GM12872 (cell line): Measurements from ENCODE around the gene USP8.

ENCODE experiments used
- TF ChIP-seq, protein P1 (sequence below): IDR thresholded peaks from 3 replicates; pipeline ENCODE4 v1.5.1; 2011; ENCODE audit warnings: low read depth, mild to moderate bottlenecking, low read length, moderate library complexity; ENCODE audit not compliant: insufficient read depth

USP8 gene

DNA sequence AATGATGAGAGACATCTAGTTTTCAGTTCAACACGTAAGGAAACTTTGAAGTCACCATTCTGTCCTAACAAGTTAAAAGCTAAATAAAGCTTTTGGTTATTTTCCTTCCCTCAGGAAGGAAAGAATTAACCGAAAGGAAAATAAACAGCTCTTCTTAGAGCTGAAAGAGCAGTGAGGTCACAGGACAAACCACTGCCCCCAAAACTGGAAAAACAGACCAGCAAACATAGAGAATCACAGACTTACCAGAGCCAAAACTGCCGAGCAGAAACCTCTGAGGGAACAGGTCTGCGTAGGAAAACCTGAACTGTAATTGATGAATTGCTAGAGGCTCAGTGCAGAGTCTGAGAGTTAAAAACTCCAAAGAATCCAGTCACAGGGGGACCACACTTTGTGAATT lies 107.6 kb downstream of the USP8 start:
- TF ChIP-seq, protein P1, sequence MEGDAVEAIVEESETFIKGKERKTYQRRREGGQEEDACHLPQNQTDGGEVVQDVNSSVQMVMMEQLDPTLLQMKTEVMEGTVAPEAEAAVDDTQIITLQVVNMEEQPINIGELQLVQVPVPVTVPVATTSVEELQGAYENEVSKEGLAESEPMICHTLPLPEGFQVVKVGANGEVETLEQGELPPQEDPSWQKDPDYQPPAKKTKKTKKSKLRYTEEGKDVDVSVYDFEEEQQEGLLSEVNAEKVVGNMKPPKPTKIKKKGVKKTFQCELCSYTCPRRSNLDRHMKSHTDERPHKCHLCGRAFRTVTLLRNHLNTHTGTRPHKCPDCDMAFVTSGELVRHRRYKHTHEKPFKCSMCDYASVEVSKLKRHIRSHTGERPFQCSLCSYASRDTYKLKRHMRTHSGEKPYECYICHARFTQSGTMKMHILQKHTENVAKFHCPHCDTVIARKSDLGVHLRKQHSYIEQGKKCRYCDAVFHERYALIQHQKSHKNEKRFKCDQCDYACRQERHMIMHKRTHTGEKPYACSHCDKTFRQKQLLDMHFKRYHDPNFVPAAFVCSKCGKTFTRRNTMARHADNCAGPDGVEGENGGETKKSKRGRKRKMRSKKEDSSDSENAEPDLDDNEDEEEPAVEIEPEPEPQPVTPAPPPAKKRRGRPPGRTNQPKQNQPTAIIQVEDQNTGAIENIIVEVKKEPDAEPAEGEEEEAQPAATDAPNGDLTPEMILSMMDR: no peak

DNA sequence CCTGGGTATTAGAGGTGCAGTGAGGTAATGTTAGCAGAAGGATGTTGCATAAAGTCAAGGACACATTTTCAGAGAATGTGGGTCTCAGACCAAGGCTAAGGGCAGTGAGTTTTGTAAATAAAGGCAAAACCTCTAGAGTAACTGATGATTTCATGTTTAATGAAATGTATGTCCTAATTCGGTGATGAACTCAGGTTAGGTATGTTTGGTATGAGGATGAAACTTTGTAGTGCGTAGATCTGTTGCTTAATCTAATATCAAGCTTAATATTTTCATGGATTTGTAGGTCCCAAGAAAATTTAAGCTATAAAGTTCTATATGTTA lies 118.6 kb downstream of the USP8 start:
- TF ChIP-seq, protein P1: no peak

DNA sequence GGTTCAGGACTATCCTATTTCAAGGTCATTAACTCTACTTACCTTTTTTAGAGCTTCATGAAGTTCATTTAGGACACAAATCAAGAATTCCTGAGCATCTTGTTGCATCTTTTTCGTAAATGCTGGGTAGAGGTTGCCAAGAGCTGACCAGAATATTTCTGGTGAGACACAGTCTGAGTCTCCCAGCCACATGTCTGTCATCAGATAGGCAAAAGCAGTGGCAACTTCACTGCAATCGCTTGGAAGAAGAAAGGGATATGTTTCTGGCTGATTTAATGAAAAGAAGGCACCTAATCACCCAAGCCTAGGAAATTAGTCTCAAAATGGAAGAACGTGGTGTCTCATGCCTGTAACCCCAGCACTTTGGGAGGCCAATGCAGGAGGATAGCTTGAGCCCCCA lies 119.4 kb downstream of the USP8 start:
- TF ChIP-seq, protein P1: no peak

DNA sequence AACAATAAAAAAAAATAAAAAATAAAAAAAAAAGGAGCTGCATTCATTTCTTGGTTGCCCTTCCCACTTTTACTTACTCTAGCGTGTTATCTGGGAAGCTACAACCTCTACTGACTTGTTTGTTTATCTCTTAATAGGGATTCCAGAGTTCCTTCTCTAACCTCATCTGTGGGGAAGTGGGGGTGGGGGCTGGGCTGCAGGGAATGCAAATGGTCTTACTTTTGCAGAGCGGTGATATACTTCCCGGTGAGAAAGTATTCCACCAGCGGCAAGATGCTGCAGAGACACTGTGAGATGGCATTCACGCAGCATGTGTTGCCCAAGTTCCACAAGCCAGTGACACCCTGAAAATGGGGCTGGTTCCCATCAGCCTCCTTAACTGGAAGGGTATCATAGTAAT lies 120.2 kb downstream of the USP8 start:
- TF ChIP-seq, protein P1: no peak

DNA sequence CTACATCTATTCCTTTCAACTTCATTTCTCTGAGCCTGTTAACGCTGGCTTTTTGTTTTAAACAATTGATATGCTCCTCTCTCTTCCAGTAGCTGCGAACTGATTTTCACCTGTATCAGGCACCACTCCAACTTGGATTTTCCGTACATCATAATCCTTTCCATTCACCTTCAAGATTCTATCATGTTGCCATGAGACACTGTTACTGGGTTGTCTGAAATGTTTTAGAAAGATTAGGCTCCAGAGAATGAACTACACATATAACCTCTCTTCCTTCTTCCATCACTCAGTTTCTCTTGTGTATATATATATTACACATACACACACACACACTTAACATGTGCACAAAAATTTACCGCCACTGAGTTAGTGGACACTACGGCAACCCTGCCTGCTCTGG lies 122.4 kb downstream of the USP8 start, which contains the start of gene USP50:
TSS of gene USP50 (minus strand) at position 101 of the 400 bp plus-strand sequence. CDS start 141 bp downstream, outside the sequence.
- TF ChIP-seq, protein P1: no peak

DNA sequence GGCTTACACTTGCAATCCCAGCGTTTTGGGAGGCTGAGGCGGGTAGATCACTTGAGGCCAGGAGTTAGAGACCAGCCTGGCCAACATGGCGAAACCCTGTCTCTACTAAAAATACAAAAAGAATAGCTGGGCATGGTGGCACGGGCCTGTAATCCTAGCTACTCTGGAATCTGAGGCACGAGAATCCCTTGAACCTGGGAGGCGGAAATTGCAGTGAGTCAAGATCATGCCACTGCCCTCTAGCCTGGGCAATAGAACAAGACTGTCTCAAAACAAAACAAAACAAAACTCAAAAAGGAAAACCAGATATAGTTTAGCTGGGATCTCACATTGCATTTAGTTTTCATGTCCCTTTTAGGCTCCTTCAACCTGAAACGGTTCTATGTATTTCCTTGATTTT lies 125.1 kb downstream of the USP8 start:
- TF ChIP-seq, protein P1: no peak

DNA sequence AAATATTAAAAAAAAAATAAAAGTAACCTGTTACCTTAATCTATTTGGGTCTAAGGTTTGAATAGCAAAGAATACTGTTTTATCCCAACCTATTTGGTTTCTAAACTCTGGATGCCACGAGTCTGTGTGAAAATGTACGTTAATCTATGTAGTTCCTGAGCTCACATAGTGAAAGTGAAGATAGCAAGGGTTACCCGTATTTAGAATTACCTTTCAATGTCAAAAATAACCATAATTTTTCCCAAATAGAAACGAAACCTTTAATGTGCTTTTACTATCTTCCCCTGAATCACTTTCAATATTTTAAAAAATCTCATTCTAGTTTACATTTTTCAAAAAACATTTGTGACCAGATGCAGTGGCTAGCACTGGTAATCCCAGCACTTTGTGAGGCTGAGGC lies 128.0 kb downstream of the USP8 start:
- TF ChIP-seq, protein P1: no peak
